Superior temporal gyrus (tissue), 1 donor: ENCODE measurements around the gene EDC4.
A peak's percentile ranks its signal among the peaks of the same experiment; 100 is the strongest.
"Not testable (repeated sequence)": the region's sequence is repeated elsewhere in the genome, so short reads cannot be mapped to it uniquely, and the experiment has no call there.

ENCODE experiments used
- DNase-seq: peaks from one replicate; pipeline ENCODE4 v3.0.0-alpha.2; 2016; ENCODE audit errors: extremely low spot score

EDC4 gene

GRCh38 chr16:67914758-67915495 is 42.1 kb downstream of the EDC4 start:
- DNase-seq: no peak

DNA sequence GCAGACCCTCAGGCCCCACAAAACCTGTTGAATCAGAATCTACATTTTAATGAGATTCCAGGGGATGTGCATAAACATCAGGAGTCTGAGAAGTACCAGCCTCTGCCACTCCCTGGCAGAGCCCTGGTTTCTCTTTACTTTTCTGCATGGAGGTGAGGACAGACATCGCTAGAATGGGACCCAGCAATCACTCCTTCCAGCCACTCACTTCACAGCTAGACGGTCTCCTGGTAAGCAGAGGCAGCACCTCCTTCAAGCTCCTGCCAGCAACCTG is 42.6 kb downstream of the EDC4 start:
- not testable (repeated sequence) for DNase-seq

DNA sequence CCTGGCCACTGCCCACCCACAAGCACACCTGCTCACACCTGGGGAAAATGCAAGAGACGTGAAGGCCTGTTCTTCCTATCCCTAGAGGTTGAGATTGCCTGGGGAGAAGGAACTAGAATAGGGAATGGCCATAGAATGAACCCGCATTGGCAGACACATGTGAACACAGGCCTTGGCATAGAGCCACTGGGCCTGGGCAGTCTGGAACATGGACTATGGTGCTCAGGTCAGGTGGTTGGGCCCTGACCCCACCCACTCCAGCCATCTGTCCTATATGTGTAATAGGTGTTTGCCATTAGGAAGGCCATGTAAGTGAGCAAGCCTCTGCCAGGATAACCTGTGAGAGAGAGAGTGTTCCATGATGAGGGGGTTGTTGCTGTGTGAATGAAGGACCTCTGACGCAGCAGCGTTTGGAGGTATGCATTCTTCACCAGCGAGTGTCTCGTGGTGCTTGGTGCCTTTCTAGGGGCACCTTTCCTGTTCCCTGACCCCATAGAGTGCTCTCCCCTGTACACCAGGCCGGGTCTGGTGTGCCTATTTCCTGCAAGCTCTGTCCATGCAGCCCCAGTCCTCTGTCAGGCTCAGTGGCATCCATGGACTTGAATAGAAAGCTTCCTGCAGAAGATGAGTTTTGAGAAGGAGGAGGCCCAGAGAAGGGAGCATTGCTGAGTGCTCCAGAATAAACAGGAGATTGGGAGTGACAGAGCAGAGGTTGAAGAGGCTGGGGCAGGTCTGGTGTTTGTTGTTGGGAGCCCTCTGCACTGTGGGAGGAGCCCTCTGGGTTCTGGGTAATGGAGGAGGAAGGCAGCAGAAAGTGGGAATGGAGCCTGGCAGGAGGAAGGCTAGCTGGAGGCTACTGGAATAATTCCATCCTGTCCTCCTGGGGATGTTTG is 43.2 kb downstream of the EDC4 start:
- DNase-seq: no peak

GRCh38 chr16:67917140-67917851 is 44.4 kb downstream of the EDC4 start:
- DNase-seq: peak; percentile 59

- peak; percentile 60 for DNase-seq
Observed at GRCh38 chr16:67917852-67918236, 45.0 kb downstream of the EDC4 start.

GRCh38 chr16:67919622-67920221 is 46.9 kb downstream of the EDC4 start:
- DNase-seq: no peak

GRCh38 chr16:67922221-67922620 is 49.4 kb downstream of the EDC4 start:
- DNase-seq: peak; percentile 29

DNA sequence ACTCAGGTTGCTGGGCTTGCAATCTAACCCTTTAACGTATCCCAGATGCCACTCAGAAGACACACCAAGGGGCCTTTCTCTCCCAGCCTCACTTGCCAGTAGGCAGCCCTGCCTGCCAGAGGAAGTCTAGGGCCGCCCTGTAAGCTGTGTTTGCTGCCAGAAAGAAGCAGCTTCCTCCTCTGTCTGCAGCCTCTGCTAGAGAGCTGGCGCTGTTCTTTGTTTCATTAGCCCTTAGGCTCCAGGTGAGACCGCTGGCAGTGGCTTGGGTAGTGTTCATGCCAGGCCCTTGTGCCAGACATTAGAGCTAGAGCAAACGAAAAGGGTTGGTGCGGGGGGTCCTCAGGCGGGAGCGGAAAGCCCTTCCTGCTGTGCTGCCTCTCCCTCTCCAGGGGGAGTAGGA is 49.9 kb downstream of the EDC4 start:
- no peak for DNase-seq

DNA sequence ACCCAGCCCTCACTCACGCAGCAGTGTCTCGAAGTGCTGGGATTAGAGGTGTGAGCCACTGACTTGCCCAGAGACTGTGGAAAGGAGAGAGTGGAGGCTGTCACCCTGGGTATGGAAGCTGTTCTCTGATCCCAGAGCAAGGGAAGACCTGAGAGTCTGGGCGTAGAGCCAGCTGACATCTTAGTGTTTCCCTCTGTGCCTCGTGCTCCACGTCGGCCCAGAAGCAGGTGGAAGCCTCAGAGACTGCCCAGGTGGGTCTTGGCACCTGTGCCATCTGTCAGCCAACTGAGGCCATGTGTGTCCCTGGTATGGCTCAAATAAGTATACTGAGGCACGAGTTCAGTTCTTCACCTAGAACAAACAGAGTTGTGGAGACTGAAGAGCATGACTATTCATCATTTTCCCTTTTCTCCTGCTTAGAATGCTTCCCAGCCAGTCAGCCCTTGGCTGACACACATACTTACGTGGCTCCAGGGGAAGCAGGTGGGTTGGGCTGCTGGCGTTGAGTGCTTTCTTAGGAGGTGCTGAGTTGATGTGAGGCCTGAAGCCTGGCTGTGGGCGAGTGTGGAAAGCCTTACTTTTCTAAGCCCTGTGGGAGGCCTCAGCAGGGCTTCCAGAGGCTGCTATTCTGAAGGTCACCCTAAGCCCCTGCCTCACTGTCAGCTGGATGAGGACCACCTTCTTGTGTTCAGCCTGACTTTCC is 50.7 kb downstream of the EDC4 start:
- DNase-seq: peak; percentile 28

GRCh38 chr16:67924140-67924906 is 51.5 kb downstream of the EDC4 start:
- no peak for DNase-seq

DNA sequence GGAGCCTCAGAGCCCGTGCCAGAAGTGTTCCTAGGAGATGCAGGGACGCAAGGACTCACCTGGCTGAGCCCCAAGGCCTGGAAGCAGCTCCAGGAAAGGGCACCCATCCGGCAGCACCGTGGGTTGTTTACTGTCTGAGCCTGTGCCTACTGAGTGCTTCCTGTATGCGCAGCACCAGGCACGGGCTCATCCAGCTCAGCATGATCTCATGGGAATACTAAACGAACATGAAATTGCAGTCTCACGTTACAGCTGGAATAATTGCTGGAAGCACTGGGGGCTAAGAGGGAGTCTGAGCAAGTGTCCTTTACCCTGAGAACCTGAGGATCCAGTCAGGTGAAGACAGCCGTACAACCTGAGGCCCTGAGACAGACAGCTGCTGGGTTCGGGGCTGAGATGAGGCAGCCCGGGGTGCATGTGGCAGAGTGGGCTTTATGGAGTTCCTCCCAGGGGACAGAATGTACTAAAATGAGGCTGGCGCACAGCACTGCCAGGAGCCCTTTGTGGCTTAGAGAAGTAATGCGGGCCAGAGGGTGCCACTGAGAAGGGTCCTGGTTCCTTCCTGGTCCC is 53.4 kb downstream of the EDC4 start:
- DNase-seq: peak; percentile 77

- no peak for DNase-seq
Observed at GRCh38 chr16:67927131-67927941, 54.5 kb downstream of the EDC4 start.

DNA sequence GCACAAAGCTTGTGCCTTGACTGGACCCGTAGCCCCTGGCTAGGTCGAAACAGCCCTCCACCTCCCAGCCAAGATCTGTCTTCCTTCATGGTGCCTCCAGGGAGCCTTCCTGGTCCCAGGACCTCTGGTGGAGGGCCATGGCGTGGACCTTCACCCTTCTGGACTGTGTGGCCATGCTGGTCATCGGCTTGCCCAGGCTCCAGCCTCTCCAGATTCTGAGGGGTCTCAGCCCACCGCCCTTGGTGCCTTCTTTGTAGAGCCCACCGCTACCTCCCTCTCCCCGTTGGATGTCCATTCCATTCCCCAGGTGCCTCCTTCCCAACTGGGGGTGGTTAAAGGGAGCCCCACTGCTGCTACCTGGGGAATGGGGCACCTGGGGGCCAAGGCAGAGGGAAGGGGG is 55.3 kb downstream of the EDC4 start:
- DNase-seq: no peak

DNA sequence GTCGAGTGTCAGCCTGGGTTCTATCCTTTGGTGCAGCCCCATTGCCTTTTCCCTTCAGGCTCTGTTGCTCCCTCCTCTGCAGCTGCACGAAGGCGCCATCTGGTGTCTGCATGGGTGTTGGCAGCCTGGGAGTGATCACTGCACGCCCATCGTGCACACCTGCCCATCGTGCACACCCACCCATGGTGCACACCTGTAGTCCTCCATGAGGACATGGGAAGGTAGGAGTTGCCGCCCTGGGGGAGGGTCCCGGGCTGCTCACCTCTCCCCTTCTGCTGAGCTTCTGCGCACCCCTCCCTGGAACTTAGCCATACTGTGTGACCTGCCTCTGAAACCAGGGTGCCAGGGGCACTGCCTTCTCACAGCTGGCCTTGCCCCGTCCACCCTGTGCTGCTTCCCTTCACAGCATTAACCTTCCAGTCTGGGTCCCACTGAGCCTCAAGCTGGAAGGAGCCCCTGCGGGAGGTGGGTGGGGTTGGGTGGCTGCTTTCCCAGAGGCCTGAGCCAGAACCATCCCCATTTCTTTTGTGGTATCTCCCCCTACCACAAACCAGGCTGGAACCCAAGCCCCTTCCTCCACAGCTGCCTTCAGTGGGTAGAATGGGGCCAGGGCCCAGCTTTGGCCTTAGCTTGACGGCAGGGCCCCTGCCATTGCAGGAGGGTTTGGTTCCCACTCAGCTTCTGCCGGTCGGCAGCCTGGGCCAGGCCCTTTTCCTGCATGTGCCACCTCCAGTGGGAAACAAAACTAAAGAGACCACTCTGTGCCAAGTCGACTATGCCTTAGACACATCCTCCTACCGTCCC is 55.9 kb downstream of the EDC4 start:
- peak; percentile 85 for DNase-seq

GRCh38 chr16:67930191-67930590 is 57.3 kb downstream of the EDC4 start:
- DNase-seq: no peak

DNA sequence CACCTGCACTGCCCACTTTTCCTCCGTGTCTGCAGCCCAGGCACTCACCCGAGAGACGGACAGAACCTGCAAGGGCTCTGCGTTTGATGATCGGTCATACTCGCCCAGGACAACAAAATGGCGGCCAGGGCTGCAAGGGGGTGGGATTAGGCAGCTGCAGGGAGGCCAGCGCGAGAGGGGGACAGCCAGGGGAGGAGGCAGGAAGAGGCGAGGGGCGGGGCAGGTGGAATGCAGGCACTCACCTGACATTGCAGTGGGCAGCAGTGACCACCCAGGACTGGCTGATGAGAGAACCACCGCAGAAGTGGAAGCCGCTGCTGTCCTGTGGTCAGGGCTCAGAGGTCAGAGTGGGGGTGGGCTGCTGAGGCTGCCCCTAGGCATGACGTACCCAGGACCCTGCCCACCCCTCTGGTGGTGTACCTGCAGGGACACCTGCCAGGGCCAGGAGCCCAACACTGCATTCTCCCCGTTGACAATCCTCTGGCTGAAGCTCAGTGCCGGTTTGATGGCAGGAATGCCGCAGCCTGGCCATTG is 57.9 kb downstream of the EDC4 start:
- no peak for DNase-seq
